ENCODE data around the gene GRID1.

DNA sequence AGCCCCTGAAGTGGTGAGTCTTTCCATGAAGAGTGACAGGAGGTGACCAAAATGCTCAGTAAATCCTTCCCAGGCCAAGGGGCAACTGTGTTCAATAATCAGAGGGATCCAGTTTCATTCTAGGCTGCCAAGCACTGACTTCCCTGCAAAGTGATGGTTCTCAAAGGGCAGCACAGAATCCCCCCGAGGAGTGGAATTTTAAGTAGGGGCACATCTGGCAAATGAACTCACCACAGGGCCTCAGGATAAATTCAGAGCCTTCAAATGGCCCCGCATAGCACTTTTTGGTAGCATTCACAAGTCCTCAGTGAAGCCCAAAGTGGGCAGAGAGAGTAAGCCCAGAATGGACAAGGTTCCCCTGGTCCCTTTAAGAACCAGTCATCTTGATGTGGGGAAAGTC is 602.5 kb downstream of the GRID1 start:
- TF ChIP-seq POLR2A (IDR thresholded peaks at IDR 0.05), result no peak
- TF ChIP-seq, protein P1, sequence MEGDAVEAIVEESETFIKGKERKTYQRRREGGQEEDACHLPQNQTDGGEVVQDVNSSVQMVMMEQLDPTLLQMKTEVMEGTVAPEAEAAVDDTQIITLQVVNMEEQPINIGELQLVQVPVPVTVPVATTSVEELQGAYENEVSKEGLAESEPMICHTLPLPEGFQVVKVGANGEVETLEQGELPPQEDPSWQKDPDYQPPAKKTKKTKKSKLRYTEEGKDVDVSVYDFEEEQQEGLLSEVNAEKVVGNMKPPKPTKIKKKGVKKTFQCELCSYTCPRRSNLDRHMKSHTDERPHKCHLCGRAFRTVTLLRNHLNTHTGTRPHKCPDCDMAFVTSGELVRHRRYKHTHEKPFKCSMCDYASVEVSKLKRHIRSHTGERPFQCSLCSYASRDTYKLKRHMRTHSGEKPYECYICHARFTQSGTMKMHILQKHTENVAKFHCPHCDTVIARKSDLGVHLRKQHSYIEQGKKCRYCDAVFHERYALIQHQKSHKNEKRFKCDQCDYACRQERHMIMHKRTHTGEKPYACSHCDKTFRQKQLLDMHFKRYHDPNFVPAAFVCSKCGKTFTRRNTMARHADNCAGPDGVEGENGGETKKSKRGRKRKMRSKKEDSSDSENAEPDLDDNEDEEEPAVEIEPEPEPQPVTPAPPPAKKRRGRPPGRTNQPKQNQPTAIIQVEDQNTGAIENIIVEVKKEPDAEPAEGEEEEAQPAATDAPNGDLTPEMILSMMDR (IDR thresholded peaks at IDR 0.05), result no peak

All from esophagus squamous epithelium (tissue), 4 donors.